GM23248 (cell line): ENCODE results near the gene MEGF6.

Experiments
- EZH2 ChIP-seq: fragments of 200-600 bp; sonication (generic); IDR thresholded peaks from 2 replicates; pipeline ENCODE4 v1.6.1; 2018; ENCODE audit warnings: antibody characterized with exemption, mild to moderate bottlenecking; ENCODE audit not compliant: insufficient read depth, poor library complexity, severe bottlenecking
- EZH2phosphoT487 ChIP-seq: fragments of 200-600 bp; sonication (generic); IDR thresholded peaks from 2 replicates; pipeline ENCODE4 v1.6.1; 2018; ENCODE audit warnings: antibody characterized with exemption, moderate library complexity, mild to moderate bottlenecking, low read depth; ENCODE audit not compliant: insufficient read depth

DNA sequence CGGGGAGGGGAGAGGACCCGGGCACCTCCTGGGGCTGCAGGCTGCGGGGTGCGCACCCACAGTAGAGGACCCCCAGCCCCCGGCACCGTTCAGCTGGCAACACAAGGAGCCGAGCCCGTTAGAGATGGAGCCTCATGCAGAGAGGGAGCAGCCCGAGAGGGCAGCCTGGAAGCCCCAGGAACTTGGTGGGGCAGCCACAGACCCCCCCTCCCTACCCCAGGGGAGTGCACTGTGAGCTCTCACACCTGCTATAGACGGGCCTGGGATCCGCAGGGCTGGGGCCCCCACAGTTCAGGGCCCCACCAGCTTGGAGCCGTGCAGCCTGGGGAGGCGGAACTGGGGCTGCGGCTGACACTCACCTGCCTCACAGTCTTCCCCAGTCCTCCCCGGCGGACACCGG lies 109.9 kb downstream of the MEGF6 start:
- TF ChIP-seq EZH2phosphoT487, result no peak
- no peak for TF ChIP-seq EZH2
